Medulla oblongata (tissue), 1 donor: Measurements from ENCODE around the gene PDCD2.
A peak's percentile ranks its signal among the peaks of the same experiment; 100 is the strongest.
"Not testable (repeated sequence)": the region's sequence is repeated elsewhere in the genome, so short reads cannot be mapped to it uniquely, and the experiment has no call there.

Experiments used
- DNase-seq: peaks from one replicate; pipeline ENCODE4 v3.0.0-alpha.2; 2015; ENCODE audit errors: extremely low spot score

Gene PDCD2

DNA sequence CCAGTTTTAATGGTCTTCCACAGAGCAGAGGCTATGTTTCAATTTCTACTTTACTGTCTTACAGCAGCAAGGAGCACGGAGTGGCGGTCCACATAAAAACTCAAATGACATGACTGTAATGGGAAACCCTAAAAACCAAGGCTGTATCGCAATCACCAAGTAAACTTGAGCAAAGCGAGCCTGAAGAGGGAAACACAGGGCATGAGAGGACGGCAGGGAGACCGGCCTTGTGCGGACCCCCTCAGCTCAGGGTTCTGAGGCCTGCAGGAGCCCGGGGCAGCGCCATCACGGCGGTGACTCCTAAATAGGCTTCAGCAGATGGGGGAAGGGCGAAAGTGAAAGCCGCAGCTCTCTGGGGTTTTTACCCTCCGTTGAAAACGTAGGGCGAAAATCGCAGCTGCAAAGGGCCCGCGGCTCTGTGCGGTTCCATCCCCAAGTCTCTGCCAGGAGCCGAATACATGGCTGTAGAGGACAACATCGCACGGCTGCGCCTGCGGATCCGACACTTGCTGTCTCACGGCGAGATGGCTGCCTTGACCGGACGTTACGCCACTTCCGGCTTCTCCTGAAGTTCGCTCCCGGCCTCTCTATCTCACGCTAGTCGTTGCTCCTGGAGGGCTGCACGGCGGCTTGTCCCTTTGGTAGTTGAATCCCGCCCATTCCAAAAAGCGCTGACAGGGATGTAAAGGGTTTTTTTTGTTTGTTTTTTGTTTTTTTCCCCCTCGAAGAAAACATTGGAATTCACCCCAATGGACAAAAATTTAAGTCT lies 31.5 kb downstream of the PDCD2 start, which contains the start of gene PSMB1:
TSS of gene PSMB1 (minus strand) at position 543 of the 769 bp plus-strand sequence. CDS start at position 478, 65 bp downstream.
- peak; percentile 97 for DNase-seq

- no peak for DNase-seq
Measured at GRCh38 chr6:170545405-170545804, 39.0 kb downstream of the PDCD2 start.

DNA sequence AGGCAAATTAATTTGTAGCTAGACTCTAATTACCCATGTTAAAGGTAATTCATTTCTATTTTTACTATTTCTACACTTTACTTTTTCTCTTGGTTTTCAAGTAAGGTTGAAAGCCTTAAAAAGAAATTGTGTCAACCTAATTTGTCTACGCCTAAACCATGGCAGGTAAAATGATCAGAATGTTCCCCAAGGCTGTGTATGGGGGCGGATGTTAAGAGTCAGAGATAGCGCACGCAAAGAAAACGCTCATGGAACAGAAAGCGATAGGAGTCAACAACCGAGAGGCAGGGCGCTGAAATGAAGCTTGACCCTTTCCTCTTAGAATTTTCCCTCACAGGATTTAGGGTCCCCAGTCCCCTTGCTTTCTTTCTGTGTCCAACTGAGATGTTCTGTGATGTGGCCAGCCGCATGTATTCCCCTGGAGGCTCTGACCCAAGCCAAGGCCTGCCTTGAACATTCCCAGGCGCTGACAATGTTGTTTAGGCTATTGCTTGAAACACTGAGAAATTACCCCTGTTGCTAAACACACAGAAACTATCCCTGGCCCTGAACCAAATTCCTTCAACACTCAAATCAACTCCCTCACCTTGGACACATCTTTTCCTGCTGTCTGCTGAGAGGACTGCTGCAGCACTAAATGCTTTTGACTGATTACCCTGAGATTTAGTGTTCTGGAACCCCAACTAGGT lies 42.3 kb downstream of the PDCD2 start:
- no peak for DNase-seq

- no peak for DNase-seq
Measured at GRCh38 chr6:170537329-170537728, 47.1 kb downstream of the PDCD2 start.

DNA sequence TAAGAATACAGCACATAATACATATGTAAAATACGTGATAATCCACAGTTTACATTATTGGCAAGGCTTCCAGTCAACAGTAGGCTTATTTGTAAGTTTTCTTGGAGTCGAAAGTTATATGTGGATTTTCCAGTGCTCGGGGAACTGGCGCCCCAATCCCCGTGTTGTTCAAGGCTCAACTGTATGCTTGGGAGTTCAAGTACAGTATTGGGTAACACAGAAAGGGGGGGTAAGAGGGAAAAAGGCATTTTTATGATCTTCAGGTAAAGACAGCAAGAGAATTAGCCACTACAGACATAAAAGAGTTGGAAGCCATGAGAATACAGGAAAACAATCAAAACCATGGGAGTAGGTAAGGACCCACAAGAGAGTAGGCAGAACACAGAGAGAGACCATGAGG lies 47.8 kb downstream of the PDCD2 start:
- no peak for DNase-seq

- no peak for DNase-seq
Measured at GRCh38 chr6:170535004-170535403, 49.4 kb downstream of the PDCD2 start.

DNA sequence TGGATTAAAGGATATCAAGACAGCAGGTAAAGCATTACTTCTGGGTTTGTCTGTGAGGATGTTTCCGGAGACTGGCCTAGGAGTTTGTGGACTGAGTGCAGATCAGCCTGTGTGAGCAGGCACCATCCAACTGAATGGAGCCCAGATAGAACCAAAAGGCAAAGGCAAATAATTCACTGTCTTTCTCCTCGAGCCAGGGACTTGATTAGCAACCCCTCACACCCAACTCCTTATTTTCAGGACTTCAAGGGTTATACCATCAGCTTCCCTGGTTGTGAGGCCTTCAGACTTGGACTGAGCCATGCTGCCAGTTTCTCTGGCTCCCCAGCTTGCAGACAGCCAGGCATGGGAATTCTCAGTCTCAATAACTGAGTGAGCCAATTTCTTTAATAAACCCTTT lies 50.6 kb downstream of the PDCD2 start:
- DNase-seq = no peak

- no peak for DNase-seq
Measured at GRCh38 chr6:170532867-170533488, 51.5 kb downstream of the PDCD2 start.

DNA sequence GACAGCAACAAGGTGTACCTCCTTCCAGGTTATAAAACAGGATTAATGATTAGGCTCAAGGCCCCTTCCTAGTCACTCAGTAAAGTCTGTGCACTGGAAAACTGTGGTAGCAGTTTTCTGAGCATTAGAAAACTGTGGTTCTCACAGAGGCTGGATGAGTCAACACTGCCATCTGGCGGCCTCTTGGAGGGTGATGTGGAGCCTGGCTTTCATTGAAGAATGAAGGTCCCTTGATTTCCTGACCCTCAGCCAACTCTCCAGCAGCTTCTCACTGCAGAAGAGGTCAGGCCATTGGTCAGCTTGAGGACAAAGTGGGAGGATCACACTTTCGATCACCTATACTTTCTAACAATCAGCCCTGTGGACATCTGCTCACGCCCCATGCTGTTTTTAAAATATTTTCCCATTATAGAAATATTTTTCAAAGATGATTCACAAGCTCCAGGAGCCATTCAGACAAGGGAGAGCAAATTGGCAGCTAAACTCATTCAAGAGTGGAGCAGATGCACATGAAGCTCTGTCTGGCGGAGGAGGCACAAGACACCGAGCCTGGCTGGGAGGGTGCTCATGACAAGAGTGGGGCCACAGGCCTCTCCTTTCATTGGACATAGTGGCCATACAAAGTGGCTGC lies 54.5 kb downstream of the PDCD2 start:
- peak; percentile 95 for DNase-seq

- DNase-seq = not testable (repeated sequence)
Measured at GRCh38 chr6:170527995-170528394, 56.4 kb downstream of the PDCD2 start.

GRCh38 chr6:170525795-170526194 lies 58.6 kb downstream of the PDCD2 start:
- DNase-seq = no peak
